Measurements from ENCODE around the gene CLOCK.

GRCh38 chr4:55437823-55438222, 108.9 kb downstream of the CLOCK start:
- no peak for TF ChIP-seq SMC3 (IDR thresholded peaks at IDR 0.05; ENCODE audit: borderline replicate concordance, low read length)
- TF ChIP-seq ZBTB4 (CRISPR knock-in tag; IDR thresholded peaks at IDR 0.05) = no peak
- no peak for TF ChIP-seq ESRRA (IDR thresholded peaks at IDR 0.05; ENCODE audit: low read length)
- no peak for TF ChIP-seq GABPA (IDR thresholded peaks at IDR 0.05; ENCODE audit: low read depth)
- no peak for TF ChIP-seq RAD21 (IDR thresholded peaks at IDR 0.05; ENCODE audit: insufficient read depth, low read depth, low read length)
- TF ChIP-seq EP300 (IDR thresholded peaks at IDR 0.05; ENCODE audit: borderline replicate concordance in 1 of 2, control insufficient read depth in 1 of 2, low read depth in 2 of 2, low read length in 2 of 2) = no peak
- no peak for TF ChIP-seq CTCF (IDR thresholded peaks at IDR 0.05 in 2 of 3, conservative IDR thresholded peaks at IDR 0.05 in 1 of 3; ENCODE audit: control insufficient read depth in 2 of 3, extremely low read depth in 1 of 3, insufficient read depth in 1 of 3, low read depth in 3 of 3, low read length in 3 of 3)
- TF ChIP-seq POLR2AphosphoS2 (IDR thresholded peaks at IDR 0.05; ENCODE audit: low read depth, low read length) = no peak
- no peak for TF ChIP-seq RFX5 (IDR thresholded peaks at IDR 0.05; ENCODE audit: low read depth, low read length)
- TF ChIP-seq ZBTB33 (IDR thresholded peaks at IDR 0.05) = no peak
- no peak for TF ChIP-seq ZZZ3 (IDR thresholded peaks at IDR 0.05; ENCODE audit: control insufficient read depth, insufficient read length, low read depth)
- TF ChIP-seq POLR2AphosphoS5 (IDR thresholded peaks at IDR 0.05; ENCODE audit: low read length) = no peak
- TF ChIP-seq ATF2 (IDR thresholded peaks at IDR 0.05; ENCODE audit: low read length) = no peak
- TF ChIP-seq REST (IDR thresholded peaks at IDR 0.05; ENCODE audit: low read depth, low read length) = no peak
